ENCODE measurements around the gene ABHD18. TPM values are rescaled to one million over a fixed set of nuclear protein-coding genes. Genes with fewer than 3 reads are reported as not detected.
A peak's percentile ranks its signal among the peaks of the same experiment; 100 is the strongest.
"Not testable (repeated sequence)": the region's sequence is repeated elsewhere in the genome, so short reads cannot be mapped to it uniquely, and the experiment has no call there.

The ABHD18 gene
- total RNA-seq, 1 donor from 2014 or later, result 14.9 TPM

DNA sequence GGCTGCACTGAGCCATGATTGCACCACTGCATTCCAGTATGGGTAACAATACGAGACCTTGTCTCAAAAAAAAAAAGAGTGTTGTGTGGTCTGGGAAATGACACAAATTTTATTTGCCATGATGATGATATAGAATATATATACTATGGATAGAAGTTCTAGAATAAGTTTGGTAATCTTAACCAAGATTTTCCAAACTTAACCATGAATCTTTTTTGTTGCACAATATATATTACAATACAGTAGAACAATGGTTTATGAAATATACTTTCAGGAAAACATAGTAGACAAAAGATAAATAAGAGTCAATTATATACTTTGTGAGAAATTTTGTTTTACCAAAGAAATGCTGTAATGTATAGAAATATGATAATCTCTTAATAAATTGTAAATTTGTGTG, 35.0 kb upstream of the ABHD18 start:
- no peaks in the 10 kb centered on the region for H3K4me1 Mint-ChIP-seq (ENCODE audit: unreplicated experiment)
- DNase-seq (ENCODE audit: extremely low spot score, unreplicated experiment), result no peak
- H3K36me3 Mint-ChIP-seq (ENCODE audit: unreplicated experiment), result peaks cover 16% of the 10 kb centered on the region
- TF ChIP-seq, protein P1, sequence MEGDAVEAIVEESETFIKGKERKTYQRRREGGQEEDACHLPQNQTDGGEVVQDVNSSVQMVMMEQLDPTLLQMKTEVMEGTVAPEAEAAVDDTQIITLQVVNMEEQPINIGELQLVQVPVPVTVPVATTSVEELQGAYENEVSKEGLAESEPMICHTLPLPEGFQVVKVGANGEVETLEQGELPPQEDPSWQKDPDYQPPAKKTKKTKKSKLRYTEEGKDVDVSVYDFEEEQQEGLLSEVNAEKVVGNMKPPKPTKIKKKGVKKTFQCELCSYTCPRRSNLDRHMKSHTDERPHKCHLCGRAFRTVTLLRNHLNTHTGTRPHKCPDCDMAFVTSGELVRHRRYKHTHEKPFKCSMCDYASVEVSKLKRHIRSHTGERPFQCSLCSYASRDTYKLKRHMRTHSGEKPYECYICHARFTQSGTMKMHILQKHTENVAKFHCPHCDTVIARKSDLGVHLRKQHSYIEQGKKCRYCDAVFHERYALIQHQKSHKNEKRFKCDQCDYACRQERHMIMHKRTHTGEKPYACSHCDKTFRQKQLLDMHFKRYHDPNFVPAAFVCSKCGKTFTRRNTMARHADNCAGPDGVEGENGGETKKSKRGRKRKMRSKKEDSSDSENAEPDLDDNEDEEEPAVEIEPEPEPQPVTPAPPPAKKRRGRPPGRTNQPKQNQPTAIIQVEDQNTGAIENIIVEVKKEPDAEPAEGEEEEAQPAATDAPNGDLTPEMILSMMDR (IDR thresholded peaks at IDR 0.05), result no peak
- H3K4me3 Mint-ChIP-seq (ENCODE audit: unreplicated experiment), result no peak overlapping the region
- H3K9me3 Mint-ChIP-seq (ENCODE audit: unreplicated experiment), result peaks cover 3% of the 10 kb centered on the region
- H3K27me3 Mint-ChIP-seq (ENCODE audit: unreplicated experiment), result no peaks in the 10 kb centered on the region
- H3K27ac Mint-ChIP-seq (ENCODE audit: unreplicated experiment), result no peak overlapping the region

- not testable (repeated sequence) for DNase-seq (ENCODE audit: extremely low spot score, unreplicated experiment); H3K4me1 Mint-ChIP-seq (ENCODE audit: unreplicated experiment); H3K27ac Mint-ChIP-seq (ENCODE audit: unreplicated experiment); H3K9me3 Mint-ChIP-seq (ENCODE audit: unreplicated experiment); H3K4me3 Mint-ChIP-seq (ENCODE audit: unreplicated experiment); H3K27me3 Mint-ChIP-seq (ENCODE audit: unreplicated experiment)
- H3K36me3 Mint-ChIP-seq (ENCODE audit: unreplicated experiment), result peaks cover 11% of the 10 kb centered on the region
These were observed 33.4 kb upstream of the ABHD18 start for GRCh38 chr4:127931836-127932235.

GRCh38 chr4:127936974-127937373, 28.2 kb upstream of the ABHD18 start:
- Mint-ChIP-seq H3K27ac (ENCODE audit: unreplicated experiment) (peak overlapping the region; percentile 45), H3K9me3 (ENCODE audit: unreplicated experiment) (no peaks in the 10 kb centered on the region), H3K36me3 (ENCODE audit: unreplicated experiment) (peaks cover 11% of the 10 kb centered on the region), H3K27me3 (ENCODE audit: unreplicated experiment) (no peaks in the 10 kb centered on the region), H3K4me1 (ENCODE audit: unreplicated experiment) (peaks cover 7% of the 10 kb centered on the region), H3K4me3 (ENCODE audit: unreplicated experiment) (no peak overlapping the region)
- no peak for DNase-seq (ENCODE audit: extremely low spot score, unreplicated experiment)
- TF ChIP-seq, protein P1 (IDR thresholded peaks at IDR 0.05), result no peak

DNA sequence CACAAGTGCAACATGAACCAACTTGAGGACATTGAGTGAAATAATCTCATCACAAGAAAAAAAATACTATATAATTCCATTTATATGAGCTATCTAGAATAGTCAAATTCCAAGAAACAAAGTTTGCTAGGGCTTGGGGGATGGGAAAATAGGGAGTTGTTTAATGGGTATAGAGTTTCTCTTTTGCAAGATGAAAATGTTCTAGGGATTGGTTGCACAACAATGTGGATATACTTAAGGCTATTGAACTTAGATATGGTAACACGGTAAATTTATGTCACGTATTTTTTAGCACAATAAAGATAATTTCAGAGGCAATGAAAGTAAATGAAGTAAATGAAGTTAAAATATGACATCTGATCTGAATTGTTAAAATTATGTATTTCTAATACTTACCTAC, 8.1 kb upstream of the ABHD18 start:
- no peak for DNase-seq (ENCODE audit: extremely low spot score, unreplicated experiment)
- Mint-ChIP-seq H3K27me3 (ENCODE audit: unreplicated experiment) (no peaks in the 10 kb centered on the region), H3K4me3 (ENCODE audit: unreplicated experiment) (no peak overlapping the region), H3K9me3 (ENCODE audit: unreplicated experiment) (no peaks in the 10 kb centered on the region), H3K4me1 (ENCODE audit: unreplicated experiment) (no peaks in the 10 kb centered on the region), H3K27ac (ENCODE audit: unreplicated experiment) (no peak overlapping the region), H3K36me3 (ENCODE audit: unreplicated experiment) (peaks cover 13% of the 10 kb centered on the region)
- TF ChIP-seq, protein P1 (IDR thresholded peaks at IDR 0.05), result no peak

GRCh38 chr4:127959794-127960193, 5.4 kb upstream of the ABHD18 start:
- no peaks in the 10 kb centered on the region for H3K9me3 Mint-ChIP-seq (ENCODE audit: unreplicated experiment)
- no peak for DNase-seq (ENCODE audit: extremely low spot score, unreplicated experiment)
- TF ChIP-seq, protein P1 (IDR thresholded peaks at IDR 0.05), result no peak
- peaks cover 9% of the 10 kb centered on the region for H3K4me1 Mint-ChIP-seq (ENCODE audit: unreplicated experiment)
- H3K27ac Mint-ChIP-seq (ENCODE audit: unreplicated experiment), result no peak overlapping the region
- H3K4me3 Mint-ChIP-seq (ENCODE audit: unreplicated experiment), result no peak overlapping the region
- H3K27me3 Mint-ChIP-seq (ENCODE audit: unreplicated experiment), result no peaks in the 10 kb centered on the region
- peaks cover 9% of the 10 kb centered on the region for H3K36me3 Mint-ChIP-seq (ENCODE audit: unreplicated experiment)

DNA sequence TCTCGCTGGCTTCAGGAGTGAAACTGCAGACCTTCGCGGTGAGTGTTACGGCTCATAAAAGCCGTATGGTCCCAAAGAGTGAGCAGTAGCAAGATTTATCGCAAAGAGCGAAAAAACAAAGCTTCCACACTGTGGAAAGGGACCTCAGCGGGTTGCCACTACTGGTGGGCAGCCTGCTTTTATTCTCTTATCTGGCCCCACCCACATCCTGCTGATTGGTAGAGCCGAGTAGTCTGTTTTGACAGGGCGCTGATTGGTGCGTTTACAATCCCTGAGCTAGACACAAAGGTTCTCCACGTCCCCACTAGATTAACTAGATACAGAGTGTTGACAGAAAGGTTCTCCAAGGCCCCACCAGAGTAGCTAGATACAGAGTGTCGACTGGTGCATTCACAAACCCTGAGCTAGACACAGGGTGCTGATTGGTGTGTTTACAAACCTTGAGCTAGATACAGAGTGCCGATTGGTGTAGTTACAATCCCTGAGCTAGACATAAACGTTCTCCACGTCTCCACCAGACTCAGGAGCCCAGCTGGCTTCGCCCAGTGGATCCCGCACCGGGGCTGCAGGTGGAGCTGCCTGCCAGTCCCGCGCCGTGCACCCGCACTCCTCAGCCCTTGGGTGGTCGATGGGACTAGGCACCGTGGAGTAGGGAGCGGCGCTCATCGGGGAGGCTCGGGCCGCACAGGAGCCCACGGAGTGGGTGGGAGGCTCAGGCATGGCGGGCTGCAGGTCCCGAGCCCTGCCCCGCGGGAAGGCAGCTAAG, 1.4 kb upstream of the ABHD18 start:
- Mint-ChIP-seq H3K27ac (ENCODE audit: unreplicated experiment) (peak overlapping the region; percentile 27), H3K4me1 (ENCODE audit: unreplicated experiment) (peaks cover 20% of the 10 kb centered on the region), H3K4me3 (ENCODE audit: unreplicated experiment) (peak overlapping the region; percentile 95)
- not testable (repeated sequence) for H3K27me3 Mint-ChIP-seq (ENCODE audit: unreplicated experiment); H3K9me3 Mint-ChIP-seq (ENCODE audit: unreplicated experiment); H3K36me3 Mint-ChIP-seq (ENCODE audit: unreplicated experiment); DNase-seq (ENCODE audit: extremely low spot score, unreplicated experiment)

- not testable (repeated sequence) for DNase-seq (ENCODE audit: extremely low spot score, unreplicated experiment)
- peaks cover 20% of the 10 kb centered on the region for H3K4me1 Mint-ChIP-seq (ENCODE audit: unreplicated experiment)
These were observed 662 bp upstream of the ABHD18 start for GRCh38 chr4:127964426-127965061.

More at GRCh38 chr4:127964426-127965061, 662 bp upstream of the ABHD18 start:
- not testable (repeated sequence) for H3K36me3 Mint-ChIP-seq (ENCODE audit: unreplicated experiment); H3K9me3 Mint-ChIP-seq (ENCODE audit: unreplicated experiment); H3K27me3 Mint-ChIP-seq (ENCODE audit: unreplicated experiment)
- H3K4me3 Mint-ChIP-seq (ENCODE audit: unreplicated experiment), result peak overlapping the region; percentile 95
- H3K27ac Mint-ChIP-seq (ENCODE audit: unreplicated experiment), result peak overlapping the region; percentile 97

All from osteocyte (in vitro differentiated cells).